HT-29 (cell line): ENCODE results near the gene DNAL4. TPM values are rescaled to one million over a fixed set of nuclear protein-coding genes. Genes with fewer than 3 reads are reported as not detected.
"Not testable (repeated sequence)": the region's sequence is repeated elsewhere in the genome, so short reads cannot be mapped to it uniquely, and the experiment has no call there.

Source experiments
- DNase-seq: peaks from one replicate; pipeline ENCODE4 v3.0.0-alpha.2; 2015; ENCODE audit warnings: low spot score
- total RNA-seq: library from RNA; depleted of rRNA; stranded (reverse); fragments of >200 nt; shearing (Covaris generic); gene quantifications from 2 replicates; pipeline ENCODE4 v1.2.3, GENCODE V29; 2014

Gene DNAL4
- total RNA-seq, 1 experiment from 2014 or later = 11.3 TPM

DNA sequence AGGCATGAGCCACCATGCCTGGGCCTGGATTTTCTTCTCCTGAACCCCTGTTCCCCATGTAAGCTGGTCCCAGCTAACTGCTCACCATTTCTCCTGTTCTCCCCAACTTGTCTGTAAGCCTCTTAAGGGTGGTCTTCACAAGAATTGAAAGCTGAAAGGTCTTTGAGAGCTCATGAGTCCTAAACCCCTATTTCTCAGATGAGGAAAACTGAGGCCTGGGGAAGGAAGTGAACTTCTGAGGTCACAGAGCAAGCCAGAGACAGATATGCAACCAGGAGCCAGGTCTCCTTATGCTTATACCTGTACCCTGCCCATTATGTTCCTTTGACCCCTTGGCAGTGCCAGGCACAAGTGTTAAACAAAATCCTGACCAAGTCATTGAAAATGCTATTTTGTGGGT lies 33.6 kb upstream of the DNAL4 start:
- no peak for DNase-seq

- DNase-seq = no peak
Observed at GRCh38 chr22:38826801-38827200, 32.9 kb upstream of the DNAL4 start.

GRCh38 chr22:38826386-38826785 lies 32.4 kb upstream of the DNAL4 start:
- DNase-seq = no peak

- peak; percentile 77 for DNase-seq
Observed at GRCh38 chr22:38824585-38824984, 30.6 kb upstream of the DNAL4 start.

GRCh38 chr22:38823637-38824036 lies 29.7 kb upstream of the DNAL4 start:
- DNase-seq = no peak

DNA sequence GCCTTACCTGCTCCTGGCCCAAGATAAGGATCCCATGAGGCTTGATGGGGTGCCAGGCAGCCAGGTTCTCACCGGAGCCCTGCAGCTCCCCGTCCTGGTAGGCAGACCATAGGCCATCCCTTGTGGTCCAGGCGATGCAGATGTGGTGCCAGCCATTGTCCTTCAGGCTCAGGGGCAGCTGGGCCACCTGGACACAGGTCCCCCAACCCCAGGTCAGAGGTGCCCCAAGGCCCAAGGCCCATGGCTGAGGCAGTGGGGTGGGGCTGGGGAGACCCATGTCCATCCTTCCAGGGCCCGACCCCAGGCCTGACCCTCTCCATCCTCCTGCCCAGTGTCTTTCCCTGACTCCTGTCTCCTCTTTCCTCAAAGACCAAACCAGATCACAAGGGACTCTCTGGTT lies 29.1 kb upstream of the DNAL4 start:
- DNase-seq = no peak

DNA sequence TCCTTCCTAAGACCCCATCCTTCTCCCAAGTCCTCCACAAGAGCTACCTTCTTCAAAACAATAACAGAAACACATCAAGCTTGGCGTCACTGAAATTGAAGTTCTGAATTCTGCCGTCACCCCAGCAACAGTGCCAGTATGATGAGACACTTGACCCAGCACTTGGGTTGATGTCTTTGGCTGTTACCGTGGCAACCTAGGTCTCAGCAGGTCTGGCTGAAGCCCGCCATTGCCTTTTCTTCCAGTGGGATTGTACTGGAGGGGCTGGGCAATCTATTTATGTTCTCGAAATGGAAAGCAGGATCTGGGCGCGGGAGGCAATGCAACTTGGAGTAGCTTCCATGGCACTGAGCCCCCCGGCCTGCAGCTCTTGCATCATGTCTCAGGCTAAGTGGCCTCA lies 26.1 kb upstream of the DNAL4 start:
- no peak for DNase-seq

DNA sequence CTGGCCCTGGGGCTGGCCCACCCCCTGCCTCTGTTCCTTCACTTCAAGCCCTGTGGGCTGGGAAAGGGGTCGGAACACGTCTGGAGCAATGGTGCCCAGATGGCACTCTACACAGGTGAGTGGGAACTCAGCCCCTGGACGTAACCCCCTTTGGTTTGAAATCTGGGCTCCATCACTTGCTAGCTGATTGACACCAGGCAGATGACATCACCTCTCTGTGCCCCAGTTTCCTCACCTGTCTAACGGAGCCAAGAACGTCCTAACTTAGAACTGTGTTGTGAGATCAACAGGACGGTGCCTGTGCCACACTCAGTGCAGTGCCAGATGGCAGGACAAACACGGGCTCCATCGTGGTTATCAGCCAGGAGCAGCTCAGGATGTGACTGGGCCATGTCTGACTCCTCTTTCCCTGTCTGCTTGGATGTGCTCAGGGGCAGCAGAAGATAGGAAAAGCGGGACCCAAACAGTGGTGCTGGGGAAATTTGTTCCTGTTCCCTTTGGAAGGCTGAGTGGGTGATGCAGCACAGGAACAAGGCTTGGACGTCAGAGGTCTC lies 25.5 kb upstream of the DNAL4 start:
- no peak for DNase-seq

GRCh38 chr22:38817196-38817595 lies 23.3 kb upstream of the DNAL4 start:
- no peak for DNase-seq

DNA sequence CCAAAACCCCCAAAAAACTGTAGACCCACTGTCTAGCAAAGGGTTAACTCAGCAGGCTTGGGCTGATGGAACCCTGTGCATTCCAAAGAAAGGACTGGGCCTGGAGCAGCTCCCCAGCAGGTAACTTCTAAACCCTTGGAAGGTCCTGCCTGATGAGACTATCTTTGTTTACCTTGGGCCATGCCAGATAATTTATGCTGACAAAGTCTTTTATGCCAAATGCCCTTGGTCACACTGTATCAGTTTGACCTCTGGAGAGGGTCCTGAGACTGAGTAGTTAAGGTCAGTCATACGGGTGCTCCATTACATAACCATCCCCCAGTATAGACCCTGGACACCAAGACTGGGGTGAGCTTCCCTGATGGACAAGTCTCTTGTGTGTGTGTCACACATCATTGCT lies 21.9 kb upstream of the DNAL4 start:
- DNase-seq = no peak

DNA sequence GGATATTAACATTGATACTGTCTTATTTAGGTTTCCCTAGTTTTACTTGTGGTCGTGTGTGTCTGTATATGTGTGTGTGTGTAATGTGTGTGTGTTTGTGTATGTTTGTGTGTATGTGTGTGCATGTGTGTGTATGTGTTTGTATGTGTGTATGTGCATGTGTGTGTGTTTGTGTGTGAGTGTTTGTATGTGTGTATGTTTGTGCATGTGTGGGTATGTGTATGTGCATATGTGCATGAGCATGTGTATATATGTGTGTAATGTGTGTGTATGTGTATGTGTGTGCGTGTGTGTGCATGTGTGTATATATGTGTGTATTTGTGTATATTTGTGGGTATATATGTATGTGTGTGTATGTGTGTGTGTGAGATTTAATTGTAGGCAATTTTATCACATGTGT lies 17.3 kb upstream of the DNAL4 start:
- no peak for DNase-seq

GRCh38 chr22:38805041-38805593 lies 11.2 kb upstream of the DNAL4 start:
- DNase-seq = not testable (repeated sequence)

GRCh38 chr22:38802671-38803121 lies 8.8 kb upstream of the DNAL4 start:
- DNase-seq = no peak

- DNase-seq = no peak
Observed at GRCh38 chr22:38799265-38800002, 5.5 kb upstream of the DNAL4 start.

- no peak for DNase-seq
Observed at GRCh38 chr22:38798496-38798895, 4.6 kb upstream of the DNAL4 start.

- DNase-seq = no peak
Observed at GRCh38 chr22:38796262-38796957, 2.5 kb upstream of the DNAL4 start.

DNA sequence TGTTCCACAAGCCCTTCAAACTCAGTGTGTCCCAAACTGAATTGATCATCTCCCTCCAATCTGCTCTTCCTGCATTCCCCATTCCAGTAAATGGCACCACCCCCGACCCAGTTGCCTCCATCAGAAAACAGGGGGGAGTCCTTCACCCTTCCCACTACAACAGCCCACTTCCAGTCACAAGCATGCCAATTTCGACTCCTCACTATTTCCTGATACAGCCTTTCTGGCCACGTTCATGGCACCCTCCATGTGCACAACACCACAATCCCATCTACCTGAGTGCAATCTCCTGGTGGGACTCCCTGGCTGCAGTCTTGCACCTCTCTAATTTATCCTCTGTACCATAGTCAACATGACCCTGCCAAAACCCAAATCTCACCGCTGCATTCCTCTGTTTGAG lies 1.6 kb upstream of the DNAL4 start:
- no peak for DNase-seq

DNA sequence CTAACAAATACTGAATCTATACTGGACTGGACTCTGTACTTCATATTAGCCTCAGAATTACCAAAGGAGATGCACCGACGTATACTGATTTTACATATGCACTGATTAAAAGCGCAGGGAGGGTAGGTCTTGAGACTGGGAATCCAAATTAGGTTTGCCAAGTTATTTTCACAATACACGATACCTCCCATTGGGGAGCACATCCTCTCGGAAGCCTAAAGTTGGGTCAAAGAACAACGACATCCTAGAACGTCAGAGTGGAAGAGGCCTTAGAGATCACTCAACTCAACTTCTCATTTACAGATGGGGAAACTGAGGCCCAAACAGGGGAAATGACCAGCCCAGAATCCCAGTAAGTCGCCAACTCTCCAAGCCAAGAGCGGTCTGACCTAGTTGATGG lies 626 bp downstream of the DNAL4 start:
- DNase-seq = peak; percentile 3

GRCh38 chr22:38792833-38793232 lies 1.1 kb downstream of the DNAL4 start:
- DNase-seq = no peak

GRCh38 chr22:38789606-38790005 lies 4.3 kb downstream of the DNAL4 start:
- no peak for DNase-seq

- DNase-seq = no peak
Observed at GRCh38 chr22:38788846-38789245, 5.1 kb downstream of the DNAL4 start.

- DNase-seq = no peak
Observed at GRCh38 chr22:38788021-38788816, 5.7 kb downstream of the DNAL4 start.
